ENCODE data around the gene CASTOR1.

The CASTOR1 gene

GRCh38 chr22:30263883-30264282, 25.4 kb downstream of the CASTOR1 start:
- DNase-seq (ENCODE audit: low spot score): no peak

DNA sequence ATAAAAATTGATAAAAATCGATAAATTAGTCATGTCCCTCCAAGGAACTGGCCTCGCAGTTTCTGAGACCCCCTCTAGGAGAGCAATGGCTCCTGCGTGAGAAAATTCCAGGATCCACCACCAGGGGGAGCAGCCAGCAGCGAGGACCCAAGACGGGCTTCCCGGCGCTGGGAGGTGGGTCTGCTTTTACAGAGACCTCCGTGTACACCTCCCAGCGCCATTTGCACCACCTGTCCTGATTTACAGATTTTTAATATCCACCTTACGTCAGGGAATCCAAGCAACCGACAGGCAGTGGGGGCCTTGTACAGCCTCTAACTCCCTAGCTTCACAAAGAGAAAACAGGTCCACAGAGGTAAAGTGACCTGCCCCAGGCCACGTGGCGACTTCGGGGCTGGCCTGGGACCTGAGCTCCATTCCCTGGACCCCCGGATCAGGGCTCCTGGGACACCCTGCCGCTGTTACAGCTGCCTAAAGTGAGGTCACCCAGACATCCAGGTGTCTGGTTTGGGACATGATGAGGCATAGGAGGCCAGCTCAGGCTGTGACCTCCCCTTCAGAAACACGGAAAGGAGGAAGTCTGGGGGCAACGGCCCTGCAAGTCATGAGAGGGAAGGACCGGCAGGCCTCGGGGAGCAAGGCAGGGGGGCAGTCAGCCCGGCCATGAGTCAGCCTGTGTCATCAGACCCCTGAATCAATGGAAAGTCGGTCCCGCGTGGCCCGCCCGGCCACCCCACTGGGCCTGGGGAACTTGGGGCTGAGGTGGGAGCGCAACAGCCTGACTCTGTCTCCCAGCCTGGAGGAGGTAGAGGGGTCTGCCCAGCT, 26.2 kb downstream of the CASTOR1 start:
- DNase-seq (ENCODE audit: low spot score): peak; percentile 83

- DNase-seq (ENCODE audit: low spot score): no peak
These were observed 27.2 kb downstream of the CASTOR1 start for GRCh38 chr22:30262112-30262511.

DNA sequence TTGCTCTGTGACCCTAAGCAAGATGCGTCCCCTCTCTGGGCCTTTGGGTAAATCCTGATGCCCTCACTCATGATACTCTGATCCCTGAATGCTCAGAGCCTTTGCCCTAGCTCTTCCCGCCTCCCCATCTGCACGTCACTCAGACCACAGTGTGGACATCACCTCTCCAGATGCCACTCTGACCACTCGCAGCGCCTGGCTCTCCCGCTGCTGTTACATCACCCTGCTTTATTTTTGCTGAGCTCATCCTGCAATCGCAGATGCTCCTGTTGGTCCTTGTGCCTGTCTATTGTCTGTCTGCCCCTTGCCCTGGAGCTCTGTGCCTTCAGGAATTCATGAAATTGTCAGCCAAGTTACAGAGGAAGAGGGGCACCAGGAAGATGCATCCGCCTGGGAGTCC, 28.2 kb downstream of the CASTOR1 start:
- DNase-seq (ENCODE audit: low spot score): no peak

GRCh38 chr22:30260682-30261081, 28.6 kb downstream of the CASTOR1 start:
- no peak for DNase-seq (ENCODE audit: low spot score)

DNA sequence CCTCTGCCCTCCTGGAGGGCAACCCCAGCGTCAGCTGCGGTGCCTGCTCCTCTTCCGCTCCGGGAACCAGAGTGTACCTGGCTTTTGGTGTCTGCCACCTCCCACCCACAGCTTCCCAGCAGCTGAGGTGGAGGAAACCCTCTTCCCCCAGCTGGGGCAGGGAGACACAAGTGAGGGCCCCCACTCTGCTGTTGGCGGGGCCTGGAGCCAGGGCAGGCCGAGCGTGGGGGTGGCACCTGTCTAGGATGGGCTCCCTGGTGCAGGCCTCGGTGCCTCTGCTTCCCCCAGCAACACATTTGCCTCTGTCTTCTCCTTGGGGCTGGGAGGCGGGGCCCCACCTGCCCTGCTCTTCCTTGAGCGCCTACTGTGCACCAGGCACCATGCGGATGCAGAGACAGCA, 29.0 kb downstream of the CASTOR1 start:
- no peak for DNase-seq (ENCODE audit: low spot score)

GRCh38 chr22:30254314-30254713, 35.0 kb downstream of the CASTOR1 start:
- DNase-seq (ENCODE audit: low spot score): no peak

- no peak for DNase-seq (ENCODE audit: low spot score)
These were observed 36.0 kb downstream of the CASTOR1 start for GRCh38 chr22:30253205-30253852.

GRCh38 chr22:30252411-30253204, 36.7 kb downstream of the CASTOR1 start:
- DNase-seq (ENCODE audit: low spot score): no peak

- DNase-seq (ENCODE audit: low spot score): no peak
These were observed 37.6 kb downstream of the CASTOR1 start for GRCh38 chr22:30251711-30252110.

- DNase-seq (ENCODE audit: low spot score): no peak
These were observed 38.5 kb downstream of the CASTOR1 start for GRCh38 chr22:30250661-30251267.

DNA sequence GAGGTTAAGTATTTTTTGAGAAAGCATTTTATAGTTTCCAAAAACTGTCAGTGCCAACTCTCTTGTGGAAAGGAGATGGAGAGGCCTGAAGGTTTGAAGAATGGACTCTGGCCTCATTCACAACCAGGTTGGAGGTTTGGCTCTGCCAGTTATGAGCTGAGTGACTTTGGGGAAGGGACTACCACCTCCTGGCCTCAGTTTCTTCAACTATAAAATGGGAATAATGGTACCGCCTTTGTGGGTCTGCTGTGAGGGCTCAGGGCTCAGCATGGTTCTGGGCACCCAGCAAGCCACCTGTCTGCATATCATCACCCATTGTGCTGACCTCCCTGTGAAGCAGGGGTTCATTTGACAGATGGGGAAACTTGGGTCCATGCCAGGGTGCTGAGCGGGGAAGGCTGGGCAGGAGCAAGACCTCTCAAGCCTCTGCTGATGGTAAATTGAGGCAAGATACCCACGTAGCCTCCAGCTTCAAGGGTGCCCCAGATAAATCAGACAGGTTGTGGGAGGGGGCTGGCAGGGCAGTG, 39.2 kb downstream of the CASTOR1 start:
- no peak for DNase-seq (ENCODE audit: low spot score)

GRCh38 chr22:30249049-30250038, 40.0 kb downstream of the CASTOR1 start:
- DNase-seq (ENCODE audit: low spot score): no peak

DNA sequence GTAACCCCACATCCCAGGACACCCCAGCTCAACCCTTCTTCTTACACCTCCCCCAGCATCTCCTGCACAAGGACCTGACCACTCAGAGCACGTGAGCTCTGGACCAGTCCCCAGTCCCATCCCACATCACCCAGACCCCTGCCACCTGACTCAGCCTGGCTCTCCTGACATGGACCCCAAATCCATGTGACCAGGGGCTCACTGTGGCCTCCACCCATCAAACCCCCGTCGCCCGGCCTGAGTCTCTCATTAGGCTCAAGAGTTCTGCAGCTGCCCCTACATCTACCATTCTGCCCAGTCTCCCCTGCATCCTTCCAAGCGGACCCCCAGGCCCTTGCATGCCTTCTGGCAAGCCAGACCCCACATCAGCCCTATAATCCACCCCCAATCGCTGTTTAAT, 40.8 kb downstream of the CASTOR1 start:
- DNase-seq (ENCODE audit: low spot score): no peak

DNA sequence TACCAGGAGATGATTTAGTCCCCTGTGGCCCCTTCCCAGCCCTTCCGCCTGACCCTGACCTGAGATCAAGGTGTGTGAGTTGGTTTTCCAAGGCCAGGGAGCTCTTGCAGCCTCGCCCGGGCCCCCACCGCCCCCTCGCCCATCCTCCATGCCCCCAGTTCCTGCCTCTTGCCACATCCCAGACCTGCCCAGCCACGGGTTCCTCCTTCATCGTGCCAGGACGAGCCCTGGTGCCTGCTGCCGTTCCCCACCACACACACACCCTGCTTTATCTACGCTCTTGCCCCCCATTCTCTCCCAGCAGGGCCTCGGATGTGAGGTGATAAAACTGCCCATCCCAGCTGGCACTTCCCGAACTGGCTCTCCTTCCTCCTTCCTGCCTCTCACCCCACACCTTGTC, 41.3 kb downstream of the CASTOR1 start:
- no peak for DNase-seq (ENCODE audit: low spot score)

- no peak for DNase-seq (ENCODE audit: low spot score)
These were observed 41.7 kb downstream of the CASTOR1 start for GRCh38 chr22:30247561-30247960.

DNA sequence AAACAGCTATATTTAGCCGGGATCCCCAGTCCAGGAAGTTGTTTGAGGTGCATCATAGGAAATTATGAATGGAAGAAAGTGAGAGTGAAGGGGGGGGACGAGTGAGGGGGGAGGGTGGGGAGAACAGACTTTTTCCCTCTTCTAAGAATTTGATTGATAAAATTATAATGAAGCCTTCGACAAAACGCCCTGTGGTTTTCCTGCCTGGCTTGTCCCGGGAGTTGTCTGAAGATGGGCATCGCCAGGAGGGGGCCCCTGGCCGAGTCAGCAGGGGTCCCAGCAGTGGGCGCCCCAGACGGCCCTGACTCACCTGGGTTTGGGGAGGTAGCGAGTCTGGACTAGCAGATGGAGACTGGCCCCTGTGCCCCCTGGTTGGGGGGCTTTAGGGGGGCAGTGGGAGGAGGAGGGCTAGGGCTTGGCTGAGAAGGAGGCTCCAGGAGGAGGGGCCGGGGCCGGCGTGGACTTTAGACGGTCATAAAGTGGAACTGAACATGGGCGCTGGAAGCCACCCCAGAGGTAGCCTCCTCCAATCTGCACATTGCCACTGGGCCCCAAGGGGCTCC, 42.4 kb downstream of the CASTOR1 start:
- no peak for DNase-seq (ENCODE audit: low spot score)

DNA sequence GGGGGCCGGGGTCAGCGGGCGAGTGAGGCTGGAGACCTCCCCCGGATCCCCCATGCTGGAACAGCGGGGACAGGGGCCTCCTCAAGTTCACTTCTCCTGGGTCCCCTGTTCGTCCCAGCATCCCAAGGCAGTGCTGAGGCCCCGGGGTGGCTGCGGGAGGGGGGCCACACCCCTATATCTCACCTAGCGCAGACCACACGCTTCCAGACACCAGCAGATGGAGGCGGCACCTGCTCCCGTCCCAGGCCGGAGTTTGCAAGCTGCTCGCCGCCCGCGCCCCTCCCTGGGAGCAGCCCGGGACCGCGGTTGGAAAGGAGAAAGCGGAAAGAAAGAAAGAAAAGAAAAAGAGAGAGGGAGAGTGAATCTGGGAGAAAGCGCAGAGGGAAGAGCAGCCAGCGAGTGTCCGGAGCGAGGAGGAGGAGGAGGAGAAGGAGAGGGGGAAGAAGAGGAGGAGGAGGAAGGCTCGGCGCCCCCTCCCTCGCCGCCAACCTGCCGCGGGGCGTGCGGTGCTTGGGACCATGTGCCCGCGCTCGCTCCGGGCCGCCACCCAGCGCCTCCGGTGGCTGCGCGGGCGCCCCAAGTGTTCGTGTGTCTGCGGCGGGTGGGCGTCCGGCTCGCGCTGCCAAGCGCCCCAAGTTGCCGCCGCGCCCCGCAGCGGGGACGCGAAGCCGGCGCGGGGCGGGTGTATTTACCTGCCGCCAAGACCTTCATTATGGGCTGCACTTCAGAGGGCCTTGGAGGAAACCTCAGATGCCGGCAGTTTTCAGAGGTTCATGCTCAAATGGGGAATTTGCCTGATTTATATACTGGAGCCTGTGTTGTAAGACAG, 43.1 kb downstream of the CASTOR1 start, which contains the start of gene LIF:
TSS of gene LIF (minus strand) at position 775 of the 829 bp plus-strand sequence. CDS start at position 711, 64 bp downstream.
- DNase-seq (ENCODE audit: low spot score): peak; percentile 21

DNA sequence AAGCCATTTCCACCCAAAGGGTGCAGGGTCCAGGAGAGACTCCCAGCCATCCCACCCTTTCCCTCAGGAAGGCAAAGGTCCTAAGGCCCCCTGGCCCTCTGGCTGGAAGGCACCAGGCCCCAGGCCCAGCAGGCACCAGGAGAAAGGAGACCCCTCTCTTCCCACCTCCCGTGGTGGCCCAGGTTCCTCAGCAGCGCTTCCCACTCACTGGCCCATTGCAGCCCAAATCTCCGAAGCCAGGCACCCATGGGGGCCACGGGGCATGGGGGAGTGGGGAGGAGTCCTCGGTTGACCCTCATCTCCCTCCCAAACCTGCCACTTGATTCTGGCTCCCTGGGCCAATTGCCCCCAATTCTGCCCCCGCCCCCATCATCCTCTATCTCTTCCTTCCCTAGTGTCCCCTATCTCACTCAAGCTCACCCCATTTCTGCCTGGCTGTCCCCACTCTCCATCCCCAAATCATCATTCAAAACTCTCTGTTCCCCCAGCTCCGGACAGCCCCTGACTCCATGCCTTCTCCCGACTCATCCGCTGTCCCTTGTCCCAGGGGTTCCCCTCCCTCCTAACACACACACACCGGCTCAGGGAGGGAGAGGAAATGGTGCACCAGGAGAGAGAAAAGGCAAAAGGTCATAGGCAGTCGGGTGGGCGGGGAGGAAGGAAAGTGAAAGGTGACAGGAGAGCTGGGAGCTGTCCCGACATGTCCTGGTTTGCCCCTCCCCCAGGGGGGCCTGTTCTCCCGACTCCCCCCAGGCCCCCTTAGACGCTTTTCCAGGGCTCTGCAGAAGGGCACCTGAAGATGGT, 43.9 kb downstream of the CASTOR1 start:
- DNase-seq (ENCODE audit: low spot score): no peak

Measured in hematopoietic multipotent progenitor cell treated with erythropoietin and hydrocortisone succinate and interleukin-3 and kit ligand, for 17 days (in vitro differentiated cells).